Measurements from ENCODE around the gene SCN5A. TPM values are rescaled to one million over a fixed set of nuclear protein-coding genes. Genes with fewer than 3 reads are reported as not detected.

SCN5A gene
- total RNA-seq, 1 donor: not detected

GRCh38 chr3:38586546-38587520 lies 62.7 kb downstream of the SCN5A start:
- Histone ChIP-seq H2AFZ (ENCODE audit: low read length) (no peak overlapping the region), H3K79me2 (ENCODE audit: insufficient read depth, low read length) (no peaks in the 10 kb centered on the region), H3K27me3 (ENCODE audit: insufficient read depth, low read length) (no peaks in the 10 kb centered on the region), H3K4me2 (ENCODE audit: insufficient read depth, low read length) (no peak overlapping the region), H3K4me3 (ENCODE audit: insufficient read depth, low read length) (no peak overlapping the region), H3K27ac (ENCODE audit: low read depth, low read length) (no peak overlapping the region), H3K9me3 (ENCODE audit: low read depth, low read length) (no peaks in the 10 kb centered on the region), H3K36me3 (ENCODE audit: insufficient read depth, low read length) (no peaks in the 10 kb centered on the region), H4K20me1 (ENCODE audit: insufficient read depth, low read length) (no peaks in the 10 kb centered on the region), H3K4me1 (ENCODE audit: insufficient read depth, low read length) (no peaks in the 10 kb centered on the region)
- no peak for DNase-seq (ENCODE audit: insufficient read length, low spot score, missing footprints)
- TF ChIP-seq, protein P1, sequence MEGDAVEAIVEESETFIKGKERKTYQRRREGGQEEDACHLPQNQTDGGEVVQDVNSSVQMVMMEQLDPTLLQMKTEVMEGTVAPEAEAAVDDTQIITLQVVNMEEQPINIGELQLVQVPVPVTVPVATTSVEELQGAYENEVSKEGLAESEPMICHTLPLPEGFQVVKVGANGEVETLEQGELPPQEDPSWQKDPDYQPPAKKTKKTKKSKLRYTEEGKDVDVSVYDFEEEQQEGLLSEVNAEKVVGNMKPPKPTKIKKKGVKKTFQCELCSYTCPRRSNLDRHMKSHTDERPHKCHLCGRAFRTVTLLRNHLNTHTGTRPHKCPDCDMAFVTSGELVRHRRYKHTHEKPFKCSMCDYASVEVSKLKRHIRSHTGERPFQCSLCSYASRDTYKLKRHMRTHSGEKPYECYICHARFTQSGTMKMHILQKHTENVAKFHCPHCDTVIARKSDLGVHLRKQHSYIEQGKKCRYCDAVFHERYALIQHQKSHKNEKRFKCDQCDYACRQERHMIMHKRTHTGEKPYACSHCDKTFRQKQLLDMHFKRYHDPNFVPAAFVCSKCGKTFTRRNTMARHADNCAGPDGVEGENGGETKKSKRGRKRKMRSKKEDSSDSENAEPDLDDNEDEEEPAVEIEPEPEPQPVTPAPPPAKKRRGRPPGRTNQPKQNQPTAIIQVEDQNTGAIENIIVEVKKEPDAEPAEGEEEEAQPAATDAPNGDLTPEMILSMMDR (IDR thresholded peaks at IDR 0.05; ENCODE audit: extremely low read depth, low read depth, low read length): no peak

- Histone ChIP-seq H4K20me1 (ENCODE audit: insufficient read depth, low read length) (no peaks in the 10 kb centered on the region), H3K27me3 (ENCODE audit: insufficient read depth, low read length) (no peaks in the 10 kb centered on the region), H3K4me1 (ENCODE audit: insufficient read depth, low read length) (no peaks in the 10 kb centered on the region), H3K36me3 (ENCODE audit: insufficient read depth, low read length) (no peaks in the 10 kb centered on the region), H3K4me3 (ENCODE audit: insufficient read depth, low read length) (no peak overlapping the region), H2AFZ (ENCODE audit: low read length) (no peak overlapping the region), H3K4me2 (ENCODE audit: insufficient read depth, low read length) (no peak overlapping the region), H3K27ac (ENCODE audit: low read depth, low read length) (no peak overlapping the region), H3K9me3 (ENCODE audit: low read depth, low read length) (no peaks in the 10 kb centered on the region), H3K79me2 (ENCODE audit: insufficient read depth, low read length) (no peaks in the 10 kb centered on the region)
- TF ChIP-seq, protein P1 (IDR thresholded peaks at IDR 0.05; ENCODE audit: extremely low read depth, low read depth, low read length): no peak
- no peak for DNase-seq (ENCODE audit: insufficient read length, low spot score, missing footprints)
These were observed 63.6 kb downstream of the SCN5A start for GRCh38 chr3:38585791-38586420.

- Histone ChIP-seq H3K27me3 (ENCODE audit: insufficient read depth, low read length) (no peaks in the 10 kb centered on the region), H3K4me1 (ENCODE audit: insufficient read depth, low read length) (no peaks in the 10 kb centered on the region), H3K4me2 (ENCODE audit: insufficient read depth, low read length) (no peak overlapping the region), H4K20me1 (ENCODE audit: insufficient read depth, low read length) (no peaks in the 10 kb centered on the region), H2AFZ (ENCODE audit: low read length) (no peak overlapping the region), H3K4me3 (ENCODE audit: insufficient read depth, low read length) (no peak overlapping the region), H3K79me2 (ENCODE audit: insufficient read depth, low read length) (no peaks in the 10 kb centered on the region), H3K36me3 (ENCODE audit: insufficient read depth, low read length) (no peaks in the 10 kb centered on the region), H3K9me3 (ENCODE audit: low read depth, low read length) (no peaks in the 10 kb centered on the region), H3K27ac (ENCODE audit: low read depth, low read length) (no peak overlapping the region)
- TF ChIP-seq, protein P1 (IDR thresholded peaks at IDR 0.05; ENCODE audit: extremely low read depth, low read depth, low read length): no peak
- no peak for DNase-seq (ENCODE audit: insufficient read length, low spot score, missing footprints)
These were observed 65.8 kb downstream of the SCN5A start for GRCh38 chr3:38583688-38584087.

Data from osteoblast (primary cell).